PC-9 (cell line): ENCODE measurements around the gene GRIN2A.

Experiments used
- EZH2 ChIP-seq: fragments of 200-600 bp; sonication (generic); IDR thresholded peaks from 2 replicates; pipeline ENCODE4 v1.8.0; 2017; ENCODE audit warnings: antibody characterized with exemption, low read depth
- TF ChIP-seq, protein P1 (sequence below): fragments of 200-600 bp; sonication (generic); conservative IDR thresholded peaks from 2 replicates; pipeline ENCODE4 v1.6.1; 2017; ENCODE audit warnings: mixed run types, antibody characterized with exemption, mild to moderate bottlenecking, moderate library complexity

- TF ChIP-seq, protein P1, sequence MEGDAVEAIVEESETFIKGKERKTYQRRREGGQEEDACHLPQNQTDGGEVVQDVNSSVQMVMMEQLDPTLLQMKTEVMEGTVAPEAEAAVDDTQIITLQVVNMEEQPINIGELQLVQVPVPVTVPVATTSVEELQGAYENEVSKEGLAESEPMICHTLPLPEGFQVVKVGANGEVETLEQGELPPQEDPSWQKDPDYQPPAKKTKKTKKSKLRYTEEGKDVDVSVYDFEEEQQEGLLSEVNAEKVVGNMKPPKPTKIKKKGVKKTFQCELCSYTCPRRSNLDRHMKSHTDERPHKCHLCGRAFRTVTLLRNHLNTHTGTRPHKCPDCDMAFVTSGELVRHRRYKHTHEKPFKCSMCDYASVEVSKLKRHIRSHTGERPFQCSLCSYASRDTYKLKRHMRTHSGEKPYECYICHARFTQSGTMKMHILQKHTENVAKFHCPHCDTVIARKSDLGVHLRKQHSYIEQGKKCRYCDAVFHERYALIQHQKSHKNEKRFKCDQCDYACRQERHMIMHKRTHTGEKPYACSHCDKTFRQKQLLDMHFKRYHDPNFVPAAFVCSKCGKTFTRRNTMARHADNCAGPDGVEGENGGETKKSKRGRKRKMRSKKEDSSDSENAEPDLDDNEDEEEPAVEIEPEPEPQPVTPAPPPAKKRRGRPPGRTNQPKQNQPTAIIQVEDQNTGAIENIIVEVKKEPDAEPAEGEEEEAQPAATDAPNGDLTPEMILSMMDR: no peak
- TF ChIP-seq EZH2: no peak
Observed at GRCh38 chr16:10048850-10049249, 133.4 kb downstream of the GRIN2A start.
